HG03095 (cell line): ENCODE data around the gene TRMT2B.
A peak's percentile ranks its signal among the peaks of the same experiment; 100 is the strongest.
"Not testable (repeated sequence)": the region's sequence is repeated elsewhere in the genome, so short reads cannot be mapped to it uniquely, and the experiment has no call there.

Experiments
- ATAC-seq: cut with Tn5 transposase; IDR thresholded peaks from one replicate; pipeline ENCODE4 v1.9.1; 2021; ENCODE audit warnings: moderate library complexity; ENCODE audit not compliant: unreplicated experiment

Gene TRMT2B

DNA sequence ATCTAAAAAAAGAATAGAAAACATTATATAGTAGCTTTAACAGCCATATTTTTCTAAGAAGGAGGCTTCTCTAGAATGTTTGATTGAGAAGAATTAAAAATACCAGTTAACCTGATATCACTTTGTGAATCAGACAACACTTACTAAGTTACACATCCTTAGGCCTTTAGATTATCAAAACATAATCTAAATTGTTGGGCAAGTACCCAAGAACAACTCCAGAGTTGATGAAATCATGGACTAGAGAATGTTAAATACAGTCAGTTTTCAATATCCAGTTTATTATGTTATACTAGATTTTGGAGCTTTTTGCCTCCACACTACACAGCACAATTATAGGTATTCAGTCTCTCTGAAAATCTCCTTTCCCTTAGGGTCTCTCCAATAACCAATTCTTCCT is 42.8 kb downstream of the TRMT2B start:
- ATAC-seq = no peak

DNA sequence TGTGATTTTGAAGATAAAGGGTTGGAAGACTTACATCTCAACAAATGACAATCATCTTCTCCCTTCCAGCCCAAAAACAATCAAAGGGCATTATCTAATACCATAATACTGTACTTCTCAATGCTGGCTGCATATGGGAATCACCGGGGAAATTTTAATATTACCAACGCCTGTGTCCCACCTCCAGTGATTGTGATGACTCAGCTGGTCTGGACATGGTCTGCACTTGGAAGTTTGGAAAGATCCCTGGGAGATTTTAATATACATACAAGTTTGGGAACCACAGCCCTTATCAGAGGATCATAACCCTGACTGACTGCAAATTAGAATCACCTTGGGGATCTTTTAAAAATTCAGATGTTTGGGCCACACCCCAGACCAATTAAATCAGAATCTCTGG is 52.5 kb downstream of the TRMT2B start:
- no peak for ATAC-seq

DNA sequence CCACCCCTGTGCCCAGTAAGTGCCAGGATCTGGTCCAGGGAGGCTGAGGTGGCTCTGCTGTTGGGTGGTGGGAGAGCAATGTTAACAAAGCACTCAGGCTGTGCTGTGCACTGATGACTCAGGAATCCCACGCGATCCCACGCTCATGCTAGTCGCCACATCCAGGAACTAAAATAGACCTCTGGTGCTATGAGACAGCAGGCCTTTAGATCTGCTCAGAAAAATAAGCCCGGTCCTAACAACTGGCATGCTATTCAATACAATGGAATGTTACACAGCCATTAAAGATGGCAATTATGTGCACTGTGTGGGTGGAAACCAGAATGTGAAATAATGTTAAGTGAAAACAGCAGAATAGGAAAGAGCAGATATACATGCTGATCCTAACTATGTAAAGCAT is 56.4 kb downstream of the TRMT2B start:
- no peak for ATAC-seq

DNA sequence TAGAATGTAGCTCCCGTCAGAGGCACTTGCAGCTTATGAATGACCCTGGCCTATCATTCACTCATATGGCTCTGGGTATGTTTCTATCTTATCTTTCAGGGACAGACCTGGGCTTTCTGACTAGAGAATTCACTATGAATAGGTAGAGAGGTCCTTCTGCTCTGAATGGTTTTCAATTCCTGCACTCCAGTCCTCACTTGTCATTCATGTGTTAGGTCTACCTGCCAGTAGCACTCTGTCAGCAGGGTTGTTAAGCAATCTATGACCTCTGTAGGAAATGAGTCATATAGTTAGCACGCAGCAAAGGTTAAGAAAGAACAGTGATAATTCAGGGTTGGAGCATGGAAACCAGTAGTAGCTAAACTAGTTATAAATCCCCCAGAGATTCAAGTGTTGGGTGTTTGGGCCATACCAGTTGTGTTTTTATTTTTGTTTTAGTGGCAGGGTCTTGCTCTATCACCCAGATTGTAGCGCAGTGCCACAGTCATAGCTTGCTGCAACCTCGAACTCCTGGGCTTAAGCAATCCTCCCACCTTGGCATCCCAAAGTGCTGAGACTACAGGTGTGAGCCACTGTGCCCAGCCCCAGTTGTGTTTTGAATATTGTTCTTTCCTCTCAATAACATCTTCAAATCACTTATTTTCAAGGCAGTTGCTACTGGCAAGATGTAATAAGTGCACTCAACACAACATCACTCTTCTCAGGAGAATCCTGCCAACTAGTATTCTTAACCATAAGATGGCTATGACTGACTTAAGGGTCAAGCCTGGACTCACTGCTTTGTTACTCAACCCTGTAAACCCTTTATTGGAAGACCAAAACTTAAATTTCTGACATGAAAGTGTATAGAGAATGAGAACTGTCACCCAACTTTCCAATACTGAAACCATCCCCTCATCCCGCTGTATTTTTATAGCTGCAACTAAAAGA is 57.3 kb downstream of the TRMT2B start:
- ATAC-seq = peak; percentile 95

DNA sequence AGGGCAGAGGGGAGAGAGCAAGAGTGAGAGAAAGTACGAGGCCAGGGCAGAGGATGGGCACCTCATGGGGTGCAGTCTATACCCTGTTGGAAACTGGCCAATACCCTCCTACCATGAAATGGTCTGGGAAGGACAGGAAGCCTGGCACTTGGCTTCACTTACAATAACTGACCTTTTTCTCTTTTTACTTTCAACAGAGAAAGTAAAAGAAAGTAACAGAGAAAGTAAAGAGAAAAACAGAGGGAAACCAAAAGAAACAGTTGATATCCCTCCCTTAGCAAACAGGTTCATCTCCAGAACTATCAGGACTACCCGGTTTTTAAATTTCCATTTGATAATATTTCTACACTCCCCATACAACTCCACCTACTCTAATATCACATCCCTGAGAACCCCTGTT is 61.8 kb downstream of the TRMT2B start:
- ATAC-seq = no peak

DNA sequence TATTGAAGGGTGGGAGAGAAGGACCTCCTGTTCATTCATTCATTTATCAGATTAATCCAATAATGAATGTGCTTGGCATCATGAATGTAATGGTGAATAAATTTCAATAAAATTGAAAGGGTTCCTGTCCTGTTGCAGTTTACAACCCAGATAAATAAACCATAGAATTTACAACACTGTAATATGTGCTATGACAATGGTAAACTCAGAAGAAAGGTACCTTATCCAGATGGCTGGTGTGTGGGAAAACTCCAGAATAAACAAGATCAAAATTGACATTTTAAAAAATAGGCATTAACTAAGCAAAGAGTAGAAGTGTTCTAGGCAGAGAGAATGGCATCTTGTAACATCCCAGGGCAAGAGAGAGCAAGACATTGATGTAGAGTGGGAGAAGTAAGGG is 67.1 kb downstream of the TRMT2B start:
- ATAC-seq = no peak

DNA sequence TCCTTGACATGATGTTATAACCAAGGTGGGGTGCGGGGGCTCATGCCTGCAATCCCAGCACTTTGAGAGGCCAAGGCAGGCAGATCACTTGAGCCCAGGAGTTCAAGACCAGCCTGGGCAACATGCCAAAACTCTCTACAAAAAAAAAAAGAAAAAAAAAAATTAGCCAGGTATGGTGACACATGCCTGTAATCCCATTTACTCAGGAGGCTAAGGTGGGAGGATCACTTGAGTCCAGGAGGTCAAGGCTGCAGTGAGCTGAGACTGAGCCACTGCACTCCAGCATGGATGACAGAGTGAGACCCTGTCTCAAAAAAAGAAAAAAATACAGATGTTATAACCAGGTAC is 70.4 kb downstream of the TRMT2B start:
- not testable (repeated sequence) for ATAC-seq

DNA sequence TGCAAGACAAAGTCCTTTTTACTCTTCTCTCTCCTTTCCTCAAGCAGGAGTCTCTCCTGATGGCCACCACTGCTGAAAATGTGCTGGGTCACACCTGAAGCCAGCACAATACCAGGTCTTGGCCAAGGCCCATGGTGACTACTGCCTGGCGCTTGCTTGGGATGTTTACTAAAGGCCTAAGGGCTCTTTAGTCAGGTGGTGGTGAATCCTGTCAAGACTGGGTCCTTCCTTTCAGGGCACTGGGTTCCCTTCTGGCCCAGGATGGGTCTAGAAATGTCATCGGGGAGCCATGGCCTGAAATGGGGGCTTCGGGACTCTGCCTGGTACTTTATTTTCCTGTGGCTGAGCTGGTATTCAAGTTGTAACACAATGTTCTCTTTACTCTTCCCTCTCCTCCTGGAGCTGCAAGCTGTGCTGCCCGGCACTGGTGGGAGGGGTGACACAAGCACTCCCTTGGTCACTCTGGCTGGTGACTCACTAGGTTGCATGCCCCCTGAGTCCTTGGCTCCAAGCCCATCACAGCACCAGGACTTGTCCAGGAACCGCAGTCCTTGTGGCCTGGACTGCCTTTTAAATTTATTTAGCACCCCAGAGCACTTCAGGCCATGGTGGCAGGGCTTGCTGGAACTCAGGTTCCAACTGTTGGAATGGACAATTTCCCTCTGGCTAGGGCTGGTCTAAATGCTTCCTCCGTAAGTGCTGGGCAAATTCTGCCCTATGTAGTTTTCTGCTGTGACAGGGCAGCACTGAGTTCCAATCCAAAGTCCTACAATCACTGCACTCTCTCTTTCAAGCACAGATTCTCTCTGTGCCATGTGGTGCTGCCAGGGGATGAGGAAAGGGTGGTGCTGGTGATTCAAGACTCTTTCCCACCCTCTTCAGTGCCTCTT is 71.1 kb downstream of the TRMT2B start:
- no peak for ATAC-seq

DNA sequence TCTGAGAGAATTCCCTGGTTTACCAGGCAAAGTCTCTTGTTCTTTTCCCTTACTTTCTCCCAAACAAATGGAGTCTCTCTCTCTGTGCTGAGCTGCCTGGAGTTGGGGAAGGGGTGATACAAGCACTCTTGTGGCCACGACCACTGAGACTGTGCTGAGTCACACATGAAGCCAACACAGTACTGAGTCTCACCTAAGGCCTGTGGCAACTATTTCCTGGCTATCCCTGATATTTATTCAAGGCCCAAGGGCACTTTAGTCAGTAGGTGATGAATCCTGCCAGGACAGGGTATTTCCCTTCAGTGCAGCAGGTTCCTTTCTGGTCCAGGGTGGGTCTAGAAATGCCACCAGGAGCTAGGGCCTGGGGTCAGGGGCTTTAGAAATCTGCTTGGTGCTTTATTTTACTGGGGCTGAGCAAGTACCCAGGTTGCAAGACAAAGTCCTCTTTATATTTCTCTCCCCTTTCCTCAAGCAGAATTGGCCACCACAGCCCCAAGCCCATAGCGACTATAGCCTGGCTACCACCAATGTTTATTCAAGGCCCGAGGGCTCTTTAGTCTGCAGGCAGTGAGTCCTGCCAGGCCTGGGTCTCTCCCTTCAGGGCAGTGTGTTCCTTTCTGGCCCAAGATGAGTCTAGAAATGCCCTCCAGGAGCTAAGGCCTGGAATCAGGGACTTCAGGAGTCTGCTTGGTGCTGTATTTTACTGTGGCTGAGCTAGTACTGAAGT is 71.9 kb downstream of the TRMT2B start:
- ATAC-seq = no peak

DNA sequence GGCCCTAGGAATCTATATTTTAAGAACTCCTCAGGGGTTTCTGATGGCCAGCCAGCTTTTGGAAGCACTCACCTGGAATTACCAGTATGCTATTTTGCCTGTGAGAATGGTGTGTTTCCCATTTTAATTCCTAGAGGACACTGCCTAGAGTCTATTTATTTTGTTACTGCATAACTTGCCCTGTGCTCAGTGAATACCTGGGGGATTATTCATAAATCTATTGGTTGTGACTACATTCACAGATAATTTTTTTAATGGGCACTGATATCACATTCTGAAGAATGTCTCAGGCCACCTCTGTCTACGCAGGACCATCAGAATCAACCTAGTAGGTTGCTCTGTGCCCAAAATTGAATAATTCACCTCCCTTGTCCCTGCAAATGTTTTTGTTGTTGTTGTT is 75.7 kb downstream of the TRMT2B start:
- no peak for ATAC-seq

DNA sequence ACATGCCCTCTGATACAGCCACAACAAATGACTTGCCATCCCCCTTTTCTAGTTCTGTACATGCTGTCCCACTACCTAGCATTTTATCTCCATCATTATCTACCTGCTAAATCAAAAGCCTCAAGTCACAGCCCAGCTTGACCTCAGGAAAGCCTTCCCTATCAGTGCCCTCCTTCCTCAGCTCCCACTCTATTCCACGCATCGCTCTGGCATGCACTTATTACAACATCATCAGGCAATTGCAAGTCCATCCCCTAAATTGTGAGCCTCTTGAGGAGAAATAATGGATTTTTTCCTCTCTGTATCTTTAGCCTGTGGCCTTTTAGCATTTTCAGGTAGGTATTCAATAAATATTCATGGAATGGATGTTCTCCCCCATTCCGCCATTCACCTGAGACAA is 76.7 kb downstream of the TRMT2B start:
- no peak for ATAC-seq

DNA sequence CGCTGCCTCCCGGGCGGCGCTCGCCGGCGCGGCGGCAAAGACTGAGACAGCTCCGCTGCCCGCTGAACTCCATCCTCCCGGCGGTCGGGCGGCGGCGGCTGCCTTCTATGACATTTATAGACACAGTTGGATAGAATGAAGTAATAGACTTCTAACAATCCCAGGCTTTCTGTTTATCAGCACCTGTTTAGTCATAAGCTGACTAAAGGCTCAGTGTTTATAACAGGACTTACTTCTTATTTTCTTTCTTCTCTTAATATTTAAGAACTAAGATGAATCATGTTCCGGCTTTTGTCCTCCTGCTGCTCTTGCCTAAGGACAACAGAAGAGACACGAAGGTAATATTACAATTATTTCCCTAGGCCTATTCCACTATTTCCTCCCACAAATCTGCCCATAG is 78.5 kb downstream of the TRMT2B start:
- no peak for ATAC-seq

DNA sequence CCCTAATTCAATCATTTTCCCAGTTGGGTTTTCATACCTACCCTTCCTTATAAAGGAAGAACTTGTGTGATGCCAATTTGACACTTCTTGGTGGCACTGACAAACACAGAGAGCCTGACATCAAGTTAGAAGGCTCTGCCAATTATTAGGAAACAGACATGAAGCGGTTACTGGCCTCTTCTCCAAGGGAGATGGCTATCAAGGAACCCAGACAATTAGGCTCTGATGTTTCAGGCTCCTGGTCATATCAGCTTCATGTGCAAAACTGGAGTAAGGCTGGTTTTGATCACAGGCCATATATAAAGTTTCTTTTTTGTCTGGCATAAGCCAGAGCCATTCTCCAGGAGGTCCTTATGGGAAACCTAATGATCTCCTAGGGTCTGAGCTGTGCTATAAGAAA is 82.0 kb downstream of the TRMT2B start:
- no peak for ATAC-seq

DNA sequence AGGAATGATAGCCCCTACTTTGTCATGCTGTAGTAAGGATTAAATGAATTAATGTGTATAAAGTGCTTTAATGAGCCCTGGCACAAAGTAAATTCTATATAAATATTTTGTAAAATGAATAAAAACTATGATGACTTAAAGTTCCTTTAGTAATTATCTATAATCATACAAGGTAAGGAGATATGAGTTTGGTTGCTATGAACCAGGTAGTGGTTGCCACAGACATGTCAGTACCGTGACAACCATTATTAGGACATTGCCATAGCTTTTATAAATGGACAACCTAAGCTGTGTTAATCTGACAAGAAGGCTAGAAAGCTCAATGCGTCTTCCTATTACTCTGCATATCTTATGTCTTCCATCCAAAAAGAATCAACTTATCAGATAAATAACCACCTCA is 82.5 kb downstream of the TRMT2B start, which contains the start of gene ARL13A:
Gene ARL13A, plus strand, starts transcription at position 301 of the 400 bp plus-strand sequence. CDS start 3,982 bp downstream, outside the sequence.
- no peak for ATAC-seq

DNA sequence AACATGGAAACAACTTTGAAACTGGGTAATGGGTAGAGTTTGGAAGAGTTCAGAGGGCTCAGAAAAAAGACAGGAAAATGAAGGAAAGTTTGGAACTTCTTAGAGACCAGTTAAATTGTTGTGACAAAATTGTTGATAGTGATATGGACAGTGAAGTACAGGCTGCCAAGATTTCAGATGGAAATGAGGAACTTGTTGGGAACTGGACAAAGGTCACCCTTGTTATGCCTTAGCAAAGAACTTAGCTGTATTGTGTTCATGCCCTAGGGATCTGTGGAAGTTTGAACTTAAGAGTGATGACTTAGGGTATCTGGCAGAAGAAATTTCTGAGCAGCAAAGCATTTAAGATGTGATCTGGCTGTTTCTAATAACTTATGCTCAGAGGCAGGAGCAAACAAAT is 87.5 kb downstream of the TRMT2B start:
- no peak for ATAC-seq

DNA sequence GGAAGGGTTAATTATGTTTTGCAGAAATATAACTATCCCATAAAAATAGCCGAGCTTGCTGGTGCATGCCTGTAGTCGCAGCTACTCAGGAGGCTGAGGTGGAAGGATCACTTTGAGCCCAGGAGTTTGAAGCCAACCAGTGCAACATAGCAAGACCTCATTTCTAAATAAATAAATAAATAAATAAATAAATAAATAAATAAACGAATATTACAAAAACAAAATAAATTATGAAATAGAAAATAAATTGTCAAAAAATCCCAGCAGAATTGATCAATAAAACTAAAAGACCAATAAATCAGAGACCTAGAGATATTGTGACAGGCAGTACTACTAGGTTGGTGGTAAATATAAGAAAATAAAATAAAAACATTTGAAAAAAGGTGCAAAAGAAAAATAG is 89.1 kb downstream of the TRMT2B start:
- ATAC-seq = no peak
